Uterus (tissue), 4 donors: ENCODE measurements around the gene ADCY6. TPM values are rescaled to one million over a fixed set of nuclear protein-coding genes. Genes with fewer than 3 reads are reported as not detected.

Experiments
- DNase-seq, 2 donors: peaks; one replicate each; pipeline ENCODE4 v3.0.0-alpha.2; 2019 to 2020
- H3K27ac ChIP-seq, 2 donors: fragments of 200-600 bp; sonication (generic); 1 replicate in 1 of 2; 2 replicates in 1 of 2; pipeline ENCODE4 v1.5.1; 2016 to 2018
- H3K27me3 ChIP-seq, 2 donors: fragments of 200-600 bp; sonication (generic); one replicate each; pipeline ENCODE4 v1.5.1; 2018 to 2019; ENCODE audit warnings: control low read depth in 1 of 2
- H3K36me3 ChIP-seq, 2 donors: fragments of 200-600 bp; sonication (generic); one replicate each; pipeline ENCODE4 v1.5.1; 2019; ENCODE audit warnings: control low read depth in 1 of 2
- H3K4me1 ChIP-seq, 2 donors: fragments of 200-600 bp; sonication (generic); one replicate each; pipeline ENCODE4 v1.5.1; 2018 to 2019; ENCODE audit warnings: control low read depth in 1 of 2
- H3K4me3 ChIP-seq, 2 donors: fragments of 200-600 bp; sonication (generic); 1 replicate in 1 of 2; 2 replicates in 1 of 2; pipeline ENCODE4 v1.5.1; 2018 to 2019; ENCODE audit warnings: mild to moderate bottlenecking in 1 of 2
- H3K9me3 ChIP-seq, 2 donors: fragments of 200-600 bp; sonication (generic); one replicate each; pipeline ENCODE4 v1.5.1; 2019; ENCODE audit warnings: control low read depth in 1 of 2
- POLR2A ChIP-seq, 2 donors: fragments of 450-650 bp; IDR thresholded peaks; one replicate each; pipeline ENCODE4 v1.6.1; 2016; ENCODE audit warnings: antibody characterized with exemption in 2 of 2, mild to moderate bottlenecking in 1 of 2, moderate library complexity in 1 of 2
- intact Hi-C: fragments of 100-400 bp; cut with DNase I; formaldehyde crosslinking; loops from one replicate; pipeline ENCODE4 v1.15.1; 2023; ENCODE audit warnings: low total_unique reads
- total RNA-seq, 4 donors: library from RNA; depleted of rRNA in 3 of 4; stranded (reverse); fragments of >200 nt in 3 of 4; gene quantifications; one replicate each; pipeline versions ENCODE4 v1.1.0 to v1.2.4, GENCODE V29; 2014 to 2023
- TF ChIP-seq, protein P1 (sequence below), 4 experiments: fragments of 200-600 bp in 2 of 4; fragments of 450-650 bp in 2 of 4; sonication (generic) in 2 of 4; IDR thresholded peaks; one replicate each; pipeline ENCODE4 v1.5.1; 2016 to 2019; ENCODE audit warnings: antibody characterized with exemption in 4 of 4, mild to moderate bottlenecking in 2 of 4, moderate library complexity in 1 of 4
- donor health status: DM: yes; HTN: yes; CAD: no.

Gene ADCY6
- total RNA-seq, 4 donors from 2014 or later = 10.6 to 75.8 (median 55.0) TPM

DNA sequence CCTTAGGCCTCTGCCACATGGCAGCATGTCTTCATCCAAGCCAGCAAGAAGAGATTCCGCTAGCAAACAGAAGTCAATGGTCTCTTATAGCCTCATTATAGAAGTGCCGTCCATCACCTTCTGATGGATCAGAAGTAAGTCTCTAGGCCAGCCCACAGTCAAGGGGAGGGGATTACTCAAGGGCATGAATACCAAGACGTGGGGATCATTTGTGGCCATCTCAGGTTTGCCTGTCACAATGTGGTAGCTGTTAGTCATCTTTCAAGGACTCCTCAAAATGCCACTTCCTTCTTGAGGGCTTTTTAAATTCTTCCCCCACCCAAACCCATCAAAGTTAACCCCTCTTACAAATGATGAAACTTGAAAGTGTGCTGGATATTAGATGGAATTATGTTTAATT, 8.1 kb upstream of the ADCY6 start:
- intact Hi-C loops = loop anchor here (5.0 kb wide), 1 partner anchor 45 kb away; no protein-coding TSS in a partner anchor
- Histone ChIP-seq H3K9me3 (no peaks in the 10 kb centered on the region), H3K4me3 (no peak overlapping the region), H3K27ac (no peak overlapping the region), H3K4me1 (no peaks in the 10 kb centered on the region), H3K36me3 (no peaks in the 10 kb centered on the region), H3K27me3 (no peaks in the 10 kb centered on the region)
- TF ChIP-seq, protein P1, sequence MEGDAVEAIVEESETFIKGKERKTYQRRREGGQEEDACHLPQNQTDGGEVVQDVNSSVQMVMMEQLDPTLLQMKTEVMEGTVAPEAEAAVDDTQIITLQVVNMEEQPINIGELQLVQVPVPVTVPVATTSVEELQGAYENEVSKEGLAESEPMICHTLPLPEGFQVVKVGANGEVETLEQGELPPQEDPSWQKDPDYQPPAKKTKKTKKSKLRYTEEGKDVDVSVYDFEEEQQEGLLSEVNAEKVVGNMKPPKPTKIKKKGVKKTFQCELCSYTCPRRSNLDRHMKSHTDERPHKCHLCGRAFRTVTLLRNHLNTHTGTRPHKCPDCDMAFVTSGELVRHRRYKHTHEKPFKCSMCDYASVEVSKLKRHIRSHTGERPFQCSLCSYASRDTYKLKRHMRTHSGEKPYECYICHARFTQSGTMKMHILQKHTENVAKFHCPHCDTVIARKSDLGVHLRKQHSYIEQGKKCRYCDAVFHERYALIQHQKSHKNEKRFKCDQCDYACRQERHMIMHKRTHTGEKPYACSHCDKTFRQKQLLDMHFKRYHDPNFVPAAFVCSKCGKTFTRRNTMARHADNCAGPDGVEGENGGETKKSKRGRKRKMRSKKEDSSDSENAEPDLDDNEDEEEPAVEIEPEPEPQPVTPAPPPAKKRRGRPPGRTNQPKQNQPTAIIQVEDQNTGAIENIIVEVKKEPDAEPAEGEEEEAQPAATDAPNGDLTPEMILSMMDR (IDR thresholded peaks at IDR 0.05) = no peak
- no peak for TF ChIP-seq POLR2A (IDR thresholded peaks at IDR 0.05)
- DNase-seq = no peak

DNA sequence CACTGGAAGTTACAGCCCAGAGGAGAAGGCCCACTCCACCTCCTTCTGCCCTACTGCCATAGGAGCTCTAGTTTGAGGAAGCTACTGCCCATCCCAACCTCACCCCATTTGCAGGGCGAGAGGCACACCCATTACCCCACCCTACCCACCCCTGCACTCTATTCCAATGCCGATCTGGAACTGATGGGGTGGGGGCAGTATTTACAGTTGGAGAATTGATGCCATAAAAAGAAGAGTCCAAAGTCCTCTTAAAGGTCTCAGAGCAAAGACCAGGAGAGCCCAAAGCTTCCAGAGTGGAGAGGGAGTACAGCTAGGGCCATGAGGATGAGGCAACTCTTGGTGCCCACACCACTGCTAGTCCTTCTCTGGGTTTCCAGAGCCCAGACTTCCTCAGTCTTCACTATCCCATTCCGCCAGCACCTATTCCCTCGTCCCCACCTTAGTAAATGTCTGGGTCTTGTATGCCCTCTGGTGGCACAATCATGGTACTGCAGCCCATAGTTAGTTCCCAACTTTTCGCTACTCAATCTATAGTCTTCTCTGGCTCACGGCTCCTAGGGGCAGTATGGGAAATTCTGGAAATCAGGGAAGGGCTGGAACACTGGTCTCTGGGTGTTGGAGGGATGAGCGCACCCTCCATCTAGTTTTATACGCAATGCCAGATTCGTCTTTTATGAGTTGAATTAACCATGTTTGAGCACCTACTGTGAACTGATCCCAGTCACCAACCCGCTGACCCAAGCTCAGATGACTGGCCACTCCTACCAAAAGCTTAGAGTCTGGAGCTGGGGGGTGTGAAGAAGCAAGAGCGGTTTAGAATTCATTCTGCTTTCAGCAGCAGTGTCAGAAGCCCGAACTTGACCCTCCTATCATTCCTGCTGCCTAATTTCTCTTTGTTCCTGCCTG, 6.9 kb upstream of the ADCY6 start:
- Histone ChIP-seq H3K4me3 (no peak overlapping the region), H3K27ac (no peak overlapping the region), H3K27me3 (no peaks in the 10 kb centered on the region), H3K9me3 (no peaks in the 10 kb centered on the region), H3K4me1 (no peaks in the 10 kb centered on the region), H3K36me3 (no peaks in the 10 kb centered on the region)
- DNase-seq = peak; percentile 77 to 81
- TF ChIP-seq POLR2A (IDR thresholded peaks at IDR 0.05) = no peak
- TF ChIP-seq, protein P1 (IDR thresholded peaks at IDR 0.05) = peak; percentile 93 to 99 (median 96)
- intact Hi-C loops = loop anchor here (5.0 kb wide), 1 partner anchor 44 kb away; no protein-coding TSS in a partner anchor

DNA sequence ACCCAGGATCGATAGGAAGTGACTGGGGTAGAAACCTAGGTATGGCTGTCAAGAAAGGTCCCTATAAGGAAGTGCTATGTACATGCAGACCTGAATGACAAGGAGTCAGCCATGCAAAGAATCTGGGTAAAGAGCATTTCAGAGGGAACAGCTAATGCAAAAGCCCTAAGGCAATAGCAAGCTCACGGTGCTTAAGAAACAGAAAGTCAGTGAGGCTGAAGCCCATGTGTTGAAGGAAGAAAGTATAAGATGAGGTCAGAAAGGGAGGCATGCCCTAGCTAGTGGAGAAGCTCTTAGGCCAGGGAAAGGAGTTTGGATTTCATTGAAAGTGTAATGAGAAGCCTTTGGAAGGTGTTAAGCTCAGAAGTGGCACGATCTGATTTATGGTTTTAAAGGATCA, 6.0 kb upstream of the ADCY6 start:
- Histone ChIP-seq H3K36me3 (no peaks in the 10 kb centered on the region), H3K9me3 (no peaks in the 10 kb centered on the region), H3K4me1 (no peaks in the 10 kb centered on the region), H3K4me3 (no peak overlapping the region), H3K27ac (no peak overlapping the region), H3K27me3 (no peaks in the 10 kb centered on the region)
- DNase-seq = no peak
- TF ChIP-seq POLR2A (IDR thresholded peaks at IDR 0.05) = no peak
- TF ChIP-seq, protein P1 (IDR thresholded peaks at IDR 0.05) = no peak
- intact Hi-C loops = loop anchor here (5.0 kb wide), 1 partner anchor 43 kb away; no protein-coding TSS in a partner anchor

DNA sequence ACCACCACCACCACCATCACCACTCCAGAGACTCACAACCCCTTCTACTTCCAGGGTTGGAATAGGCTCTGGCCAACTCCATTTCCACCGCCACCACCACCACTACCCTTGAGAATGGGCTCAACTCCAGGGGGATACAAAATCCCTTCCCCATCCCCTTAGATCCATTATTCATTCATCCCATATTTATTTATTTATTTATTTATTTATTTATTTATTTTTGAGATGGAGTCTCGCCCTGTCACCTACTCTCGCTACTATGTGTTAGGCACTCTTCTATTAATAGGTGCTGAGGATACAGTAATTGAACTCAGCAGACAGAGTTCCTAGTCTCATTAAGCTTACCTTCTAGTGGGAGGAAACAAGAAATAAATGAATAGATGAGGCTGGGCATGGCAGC, 4.8 kb upstream of the ADCY6 start:
- intact Hi-C loops = no loop called here

More for the DNA sequence above, 4.8 kb upstream of the ADCY6 start:
- H3K9me3 ChIP-seq = no peaks in the 10 kb centered on the region
- no peak overlapping the region for H3K27ac ChIP-seq
- DNase-seq = no peak
- TF ChIP-seq POLR2A (IDR thresholded peaks at IDR 0.05) = no peak
- TF ChIP-seq, protein P1 (IDR thresholded peaks at IDR 0.05) = no peak
- no peak overlapping the region for H3K4me3 ChIP-seq
- H3K4me1 ChIP-seq = no peaks in the 10 kb centered on the region
- no peaks in the 10 kb centered on the region for H3K36me3 ChIP-seq
- no peaks in the 10 kb centered on the region for H3K27me3 ChIP-seq
